Measurements from ENCODE around the gene THPO. TPM values are rescaled to one million over a fixed set of nuclear protein-coding genes. Genes with fewer than 3 reads are reported as not detected.
A peak's percentile ranks its signal among the peaks of the same experiment; 100 is the strongest.

THPO gene
- total and polyA plus RNA-seq, 7 donors: 0.25 to 0.36 TPM; not detected in 5

DNA sequence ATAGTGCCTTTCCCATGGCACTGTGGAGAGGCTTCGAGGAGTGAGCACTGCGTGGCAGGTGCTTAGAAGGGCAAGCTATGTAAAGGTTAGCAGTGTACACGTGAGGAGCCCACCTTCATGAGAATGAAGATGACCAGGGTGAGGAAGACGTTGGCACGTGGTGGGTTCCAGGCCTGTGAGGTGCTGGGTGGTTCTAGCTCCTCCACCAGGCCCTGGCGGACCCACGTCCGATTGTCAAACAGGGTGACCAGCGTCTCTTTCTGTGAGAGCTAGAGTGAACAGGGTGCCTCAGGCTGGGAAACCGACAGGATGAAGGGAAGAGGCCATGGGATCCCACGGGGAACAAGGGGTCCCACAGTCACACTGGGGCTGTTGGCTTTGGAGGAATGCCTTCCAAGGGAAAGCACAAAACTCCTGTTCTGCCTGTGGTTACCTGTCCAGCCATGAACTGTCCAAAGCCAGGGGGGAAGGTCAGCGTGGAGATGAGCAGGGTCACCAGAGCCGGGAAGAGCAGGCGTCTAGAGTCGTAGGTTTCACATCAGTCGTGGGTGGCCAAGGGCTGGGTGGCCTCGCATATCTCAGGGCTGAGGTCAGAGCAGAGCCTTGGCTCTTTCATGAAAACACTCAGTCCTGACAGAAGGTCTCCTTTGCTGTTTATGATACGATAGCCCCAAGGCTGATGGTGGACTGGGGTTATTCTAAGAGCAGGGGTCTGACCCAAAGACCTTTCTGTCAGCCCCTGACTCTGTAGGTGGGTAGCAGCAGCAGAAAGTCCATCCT is 22.6 kb downstream of the THPO start:
- 86 to 89% methylated on average over 18 of the region's 18 CpGs for WGBS, 2 donors
- no peak for TF ChIP-seq EP300 (IDR thresholded peaks at IDR 0.05)
- no peak for TF ChIP-seq POLR2AphosphoS5 (IDR thresholded peaks at IDR 0.05)
- no peak for TF ChIP-seq POLR2A (IDR thresholded peaks at IDR 0.05)
- no peak for TF ChIP-seq CTCF (IDR thresholded peaks at IDR 0.05)

DNA sequence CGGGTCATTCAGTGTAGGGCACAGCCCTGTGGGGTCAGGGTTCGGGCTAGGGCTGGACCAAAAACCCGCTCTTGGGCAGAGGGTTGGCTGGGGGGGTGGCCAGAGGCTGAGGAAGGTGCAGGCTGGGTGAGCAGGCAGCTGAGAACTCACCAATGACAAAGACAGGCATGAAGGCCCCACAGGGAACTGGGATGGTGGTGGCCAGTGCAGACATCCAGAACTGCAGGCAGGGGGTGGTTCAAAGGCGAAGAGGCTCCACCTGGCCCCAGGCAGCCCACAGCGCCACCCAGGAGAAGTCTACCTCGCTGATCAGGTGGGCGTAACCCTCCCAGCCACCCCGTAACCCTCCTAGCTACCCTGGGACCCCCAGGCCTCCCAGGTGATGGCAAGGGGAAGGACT is 23.3 kb downstream of the THPO start:
- intact Hi-C loops (cut with DNase I): no loop called here
- 74 to 84% methylated on average over 8 of the region's 8 CpGs for WGBS, 2 donors
- peaks cover 0 to 17% (median 5%) of the 10 kb centered on the region in 4 donors for H3K4me1 ChIP-seq

More for the DNA sequence above, 22.6 kb downstream of the THPO start:
- no peak for DNase-seq
- Histone ChIP-seq H3K9me3 (no peaks in the 10 kb centered on the region), H3K36me3 (peaks cover 0 to 31% (median 6%) of the 10 kb centered on the region in 4 donors), H3K27ac (no peak overlapping the region), H3K4me1 (peaks cover 0 to 18% (median 10%) of the 10 kb centered on the region in 4 donors), H3K4me3 (no peak overlapping the region), H3K27me3 (no peaks in the 10 kb centered on the region)
- intact Hi-C loops (cut with DNase I): no loop called here

GRCh38 chr3:184354121-184354728 is 23.8 kb downstream of the THPO start:
- H3K4me3 ChIP-seq: no peak overlapping the region
- H3K36me3 ChIP-seq: peaks cover 0 to 31% (median 6%) of the 10 kb centered on the region in 4 donors
- DNase-seq: no peak
- intact Hi-C loops (cut with DNase I): no loop called here
- H3K9me3 ChIP-seq: no peaks in the 10 kb centered on the region
- H3K27me3 ChIP-seq: no peaks in the 10 kb centered on the region
- peaks cover 0 to 12% (median 2%) of the 10 kb centered on the region in 4 donors for H3K4me1 ChIP-seq
- no peak for TF ChIP-seq EP300 (IDR thresholded peaks at IDR 0.05)
- TF ChIP-seq POLR2A (IDR thresholded peaks at IDR 0.05): no peak
- TF ChIP-seq CTCF (IDR thresholded peaks at IDR 0.05): peak; percentile 19 to 68 (median 48)
- no peak for TF ChIP-seq POLR2AphosphoS5 (IDR thresholded peaks at IDR 0.05)
- no peak overlapping the region for H3K27ac ChIP-seq
- 56 to 57% methylated on average over 18 of the region's 18 CpGs for WGBS, 2 donors

More for the DNA sequence above, 23.3 kb downstream of the THPO start:
- H3K4me3 ChIP-seq: no peak overlapping the region
- H3K27me3 ChIP-seq: no peaks in the 10 kb centered on the region
- TF ChIP-seq POLR2AphosphoS5 (IDR thresholded peaks at IDR 0.05) (no peak), EP300 (IDR thresholded peaks at IDR 0.05) (no peak), CTCF (IDR thresholded peaks at IDR 0.05) (no peak), POLR2A (IDR thresholded peaks at IDR 0.05) (no peak)
- no peaks in the 10 kb centered on the region for H3K9me3 ChIP-seq
- H3K36me3 ChIP-seq: peaks cover 0 to 31% (median 6%) of the 10 kb centered on the region in 4 donors
- no peak for DNase-seq
- H3K27ac ChIP-seq: no peak overlapping the region

DNA sequence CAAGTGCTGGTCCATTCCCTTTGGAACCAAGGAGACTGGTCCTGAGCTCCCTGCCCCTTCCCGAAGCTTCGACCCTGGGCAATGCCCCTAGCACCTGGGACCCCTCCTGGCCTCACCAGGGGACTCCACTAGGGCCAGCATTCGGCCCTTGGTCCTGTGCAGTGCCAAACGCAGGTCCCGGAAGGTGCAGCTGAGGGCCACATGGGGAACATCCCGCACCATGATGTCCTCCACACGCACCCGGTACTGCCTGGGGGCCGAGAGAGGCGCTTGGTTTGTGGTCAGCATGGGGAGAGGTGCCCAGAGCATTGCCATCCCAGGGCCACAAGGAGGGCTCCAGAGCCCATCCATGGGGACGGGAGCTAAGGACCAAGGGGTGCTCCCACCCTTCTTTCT is 24.5 kb downstream of the THPO start:
- intact Hi-C loops (cut with DNase I): no loop called here
- no peaks in the 10 kb centered on the region for H3K27me3 ChIP-seq
- DNase-seq: no peak
- no peak overlapping the region for H3K4me3 ChIP-seq
- H3K4me1 ChIP-seq: peaks cover 0 to 11% (median 2%) of the 10 kb centered on the region in 4 donors
- no peaks in the 10 kb centered on the region for H3K9me3 ChIP-seq
- TF ChIP-seq POLR2A (IDR thresholded peaks at IDR 0.05): no peak
- WGBS, 2 donors: 93 to 95% methylated on average over 11 of the region's 11 CpGs
- peaks cover 0 to 31% (median 6%) of the 10 kb centered on the region in 4 donors for H3K36me3 ChIP-seq
- H3K27ac ChIP-seq: no peak overlapping the region

GRCh38 chr3:184352897-184353545 is 25.0 kb downstream of the THPO start:
- WGBS, 2 donors: 86 to 88% methylated on average over 11 of the region's 11 CpGs
- peaks cover 0 to 11% (median 2%) of the 10 kb centered on the region in 4 donors for H3K4me1 ChIP-seq
- intact Hi-C loops (cut with DNase I): no loop called here
- no peak overlapping the region for H3K4me3 ChIP-seq
- H3K27me3 ChIP-seq: no peaks in the 10 kb centered on the region
- TF ChIP-seq EP300 (IDR thresholded peaks at IDR 0.05) (no peak), POLR2A (IDR thresholded peaks at IDR 0.05) (no peak), POLR2AphosphoS5 (IDR thresholded peaks at IDR 0.05) (no peak), CTCF (IDR thresholded peaks at IDR 0.05) (no peak)
- DNase-seq: no peak
- no peak overlapping the region for H3K27ac ChIP-seq
- no peaks in the 10 kb centered on the region for H3K9me3 ChIP-seq
- H3K36me3 ChIP-seq: peaks cover 0 to 31% (median 5%) of the 10 kb centered on the region in 4 donors
